DOHH2 (cell line): ENCODE data around the gene VAV1.

Experiments used
- CTCF ChIP-seq: fragments of 200-600 bp; sonication (generic); IDR thresholded peaks from one replicate; pipeline ENCODE4 v1.5.1; 2014; ENCODE audit warnings: antibody characterized with exemption, mild to moderate bottlenecking, low read depth, low read length; ENCODE audit not compliant: poor library complexity, severe bottlenecking
- EZH2phosphoT487 ChIP-seq: fragments of 200-600 bp; sonication (generic); IDR thresholded peaks from 2 replicates; pipeline ENCODE4 v1.6.1; 2017; ENCODE audit warnings: borderline replicate concordance, mild to moderate bottlenecking, antibody characterized with exemption, low read length, moderate library complexity, mixed read lengths

GRCh38 chr19:6851359-6851758 lies 78.9 kb downstream of the VAV1 start:
- TF ChIP-seq CTCF (no peak), EZH2phosphoT487 (no peak)
